ENCODE data around the gene GRHL1. TPM values are rescaled to one million over a fixed set of nuclear protein-coding genes. Genes with fewer than 3 reads are reported as not detected.

The GRHL1 gene
- total RNA-seq, 2 donors from 2014 or later, result 0.82 to 0.85 TPM

DNA sequence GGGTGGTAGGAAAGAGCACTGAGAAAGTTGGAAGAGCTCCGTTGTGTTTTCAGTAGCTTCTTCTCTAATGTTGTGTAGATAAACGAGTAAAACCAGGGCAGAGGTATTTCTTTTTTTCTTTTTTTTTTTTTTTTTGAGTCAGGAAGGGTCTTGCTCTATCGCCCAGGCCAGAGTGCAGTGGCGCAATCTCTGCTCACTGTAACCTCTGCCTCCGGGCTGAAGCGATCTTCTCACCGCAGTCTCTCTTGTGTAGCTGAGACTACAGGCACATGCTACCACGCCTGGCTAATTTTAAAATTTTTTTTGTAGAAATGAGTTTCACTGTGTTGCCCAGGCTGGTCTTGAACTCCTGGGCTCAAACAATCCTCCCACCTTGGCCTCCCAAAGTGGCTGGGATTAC lies 6.6 kb downstream of the GRHL1 start:
- H3K27me3 Mint-ChIP-seq, result peaks cover 13% of the 10 kb centered on the region
- no peak for ATAC-seq (replicated peaks)

DNA sequence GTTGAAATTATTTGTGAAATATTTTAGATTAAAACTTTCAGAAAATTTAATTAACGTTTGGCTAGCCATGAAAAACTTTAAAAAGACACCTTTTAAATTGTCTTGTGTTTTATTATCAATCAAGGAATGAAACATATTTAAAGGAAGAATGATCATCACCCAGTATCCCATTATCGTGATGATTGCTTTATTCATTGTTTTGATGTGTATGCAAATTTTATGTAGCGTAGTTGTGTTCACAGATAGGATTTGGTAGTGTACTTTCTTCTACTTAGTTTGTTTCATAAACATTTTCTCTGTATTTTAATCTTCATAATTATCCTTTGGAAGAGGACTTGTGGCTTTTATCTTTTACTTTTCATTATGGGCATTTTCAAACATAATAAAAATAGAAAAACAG lies 7.8 kb downstream of the GRHL1 start:
- no peaks in the 10 kb centered on the region for H3K36me3 Mint-ChIP-seq (ENCODE audit: low read depth)
- H3K27me3 Mint-ChIP-seq, result peaks cover 7% of the 10 kb centered on the region
- no peaks in the 10 kb centered on the region for H3K4me1 Mint-ChIP-seq
- H3K4me3 Mint-ChIP-seq, result no peak overlapping the region
- no peaks in the 10 kb centered on the region for H3K9me3 Mint-ChIP-seq
- no peak for ATAC-seq (replicated peaks)
- H3K27ac Mint-ChIP-seq, result no peak overlapping the region

More for the DNA sequence above, 6.6 kb downstream of the GRHL1 start:
- Mint-ChIP-seq H3K4me1 (no peaks in the 10 kb centered on the region), H3K4me3 (no peak overlapping the region), H3K27ac (no peak overlapping the region), H3K36me3 (ENCODE audit: low read depth) (no peaks in the 10 kb centered on the region), H3K9me3 (no peaks in the 10 kb centered on the region)

DNA sequence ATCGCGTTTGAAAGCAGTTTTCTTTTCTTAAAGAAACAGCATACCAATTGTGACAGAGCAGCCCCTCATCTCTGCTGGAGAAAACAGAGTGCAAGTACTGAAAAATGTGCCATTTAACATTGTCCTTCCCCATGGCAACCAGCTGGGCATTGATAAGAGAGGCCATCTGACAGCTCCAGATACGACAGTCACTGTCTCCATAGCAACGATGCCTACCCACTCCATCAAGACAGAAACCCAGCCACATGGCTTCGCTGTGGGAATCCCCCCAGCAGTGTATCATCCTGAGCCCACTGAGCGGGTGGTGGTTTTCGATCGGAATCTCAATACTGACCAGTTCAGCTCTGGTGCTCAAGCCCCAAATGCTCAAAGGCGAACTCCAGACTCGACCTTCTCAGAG lies 9.5 kb downstream of the GRHL1 start:
- H3K4me1 Mint-ChIP-seq, result peaks cover 13% of the 10 kb centered on the region
- no peaks in the 10 kb centered on the region for H3K9me3 Mint-ChIP-seq
- no peaks in the 10 kb centered on the region for H3K36me3 Mint-ChIP-seq (ENCODE audit: low read depth)
- no peak overlapping the region for H3K4me3 Mint-ChIP-seq
- H3K27me3 Mint-ChIP-seq, result peaks cover 4% of the 10 kb centered on the region
- ATAC-seq (replicated peaks), result no peak
- H3K27ac Mint-ChIP-seq, result no peak overlapping the region

DNA sequence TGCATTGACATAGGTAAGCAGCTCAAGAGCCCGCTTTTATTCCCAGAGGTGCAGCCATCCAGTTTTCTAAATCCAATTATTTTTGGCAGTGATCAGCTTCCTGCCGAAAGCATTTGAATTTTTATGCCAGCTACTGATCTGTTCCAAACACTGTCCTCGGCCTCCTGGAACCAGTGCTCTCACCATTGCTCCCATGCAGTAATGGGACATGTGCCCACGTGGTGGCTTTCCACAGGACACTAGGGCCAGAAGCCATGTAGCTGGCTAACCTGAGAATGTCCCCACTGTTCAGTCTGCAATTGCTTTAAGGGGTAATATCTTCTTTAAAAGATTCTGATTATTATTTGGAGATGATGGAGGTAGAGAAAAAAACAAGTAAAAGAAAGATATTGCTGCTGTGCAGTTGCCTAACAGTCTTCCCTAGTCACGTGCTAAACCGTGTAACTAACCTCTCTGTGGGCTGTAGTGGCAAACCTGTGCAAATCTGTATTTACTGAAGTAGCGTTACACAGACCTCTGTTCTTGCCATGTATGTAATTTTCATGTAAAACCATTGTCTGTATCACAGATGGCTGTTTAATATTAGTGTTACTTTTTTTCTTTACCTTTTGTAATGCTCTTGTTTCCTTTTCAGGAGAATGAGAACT lies 13.0 kb downstream of the GRHL1 start:
- H3K9me3 Mint-ChIP-seq, result no peaks in the 10 kb centered on the region
- no peak for ATAC-seq (replicated peaks)

DNA sequence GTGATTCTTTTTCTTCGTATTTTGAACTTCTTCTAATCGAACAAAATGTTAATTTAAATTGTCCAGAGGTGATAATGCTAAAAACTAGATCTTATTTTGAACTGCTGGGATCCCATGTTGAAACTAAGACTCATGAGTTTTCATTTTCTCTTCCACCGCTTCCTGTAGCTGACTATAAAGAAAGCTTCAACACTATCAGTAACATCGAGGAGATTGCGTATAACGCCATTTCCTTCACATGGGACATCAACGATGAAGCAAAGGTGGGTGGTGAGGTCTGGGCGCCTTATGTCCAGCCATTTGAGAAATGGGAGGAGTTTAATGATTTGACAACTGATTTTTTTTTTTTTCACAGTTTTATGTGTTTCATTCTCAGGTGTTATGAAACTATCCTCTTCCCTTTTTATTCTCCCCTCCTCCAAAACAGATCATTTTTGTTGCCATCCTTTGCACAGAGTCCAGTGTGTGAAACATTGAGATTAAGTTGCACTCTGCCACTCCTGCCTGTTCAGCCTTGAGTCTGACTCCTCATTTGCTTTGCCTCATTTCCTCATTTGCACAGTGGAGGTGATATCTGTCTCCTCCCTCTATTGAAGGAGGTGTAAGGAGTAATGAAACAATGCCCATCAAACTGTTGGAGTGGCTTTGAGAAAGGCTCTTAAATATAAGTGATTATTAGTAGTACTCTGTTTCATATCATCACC lies 13.8 kb downstream of the GRHL1 start:
- Mint-ChIP-seq H3K4me3 (peak overlapping the region; percentile 75), H3K27ac (peak overlapping the region; percentile 83), H3K36me3 (ENCODE audit: low read depth) (no peaks in the 10 kb centered on the region), H3K9me3 (no peaks in the 10 kb centered on the region), H3K4me1 (peaks cover 18% of the 10 kb centered on the region), H3K27me3 (no peaks in the 10 kb centered on the region)
- ATAC-seq (replicated peaks), result peak; percentile 96

More for the DNA sequence above, 13.0 kb downstream of the GRHL1 start:
- Mint-ChIP-seq H3K4me1 (peaks cover 18% of the 10 kb centered on the region), H3K4me3 (peak overlapping the region; percentile 75), H3K27me3 (no peaks in the 10 kb centered on the region), H3K27ac (peak overlapping the region; percentile 83), H3K36me3 (ENCODE audit: low read depth) (no peaks in the 10 kb centered on the region)

DNA sequence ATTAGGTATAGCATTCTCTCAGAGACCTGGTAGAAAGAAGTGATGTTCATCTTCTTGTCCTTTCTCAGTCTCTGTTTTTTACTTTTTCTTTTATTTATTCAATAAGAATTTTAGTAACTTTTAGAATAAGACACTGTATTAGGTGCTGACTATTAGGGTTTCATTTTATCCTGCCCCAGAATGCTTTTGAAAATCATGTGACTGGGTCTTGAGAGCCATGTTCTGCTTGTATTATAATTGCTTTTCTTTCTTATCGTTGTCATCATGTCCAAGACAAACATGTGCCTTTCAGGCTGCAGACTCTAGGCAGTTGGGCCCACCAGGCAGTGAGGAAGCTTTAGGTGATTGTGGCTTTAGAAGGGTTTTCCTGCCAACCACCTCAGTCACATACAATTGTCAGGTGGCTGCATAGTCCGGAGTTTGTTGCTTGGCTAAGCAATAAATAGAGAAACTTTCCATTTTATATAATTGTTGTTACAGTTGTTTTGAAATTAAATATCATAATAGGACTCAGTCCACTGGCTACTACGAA lies 15.1 kb downstream of the GRHL1 start:
- H3K36me3 Mint-ChIP-seq (ENCODE audit: low read depth), result no peaks in the 10 kb centered on the region
- no peaks in the 10 kb centered on the region for H3K9me3 Mint-ChIP-seq
- no peaks in the 10 kb centered on the region for H3K27me3 Mint-ChIP-seq
- ATAC-seq (replicated peaks), result no peak
- H3K27ac Mint-ChIP-seq, result no peak overlapping the region
- peaks cover 18% of the 10 kb centered on the region for H3K4me1 Mint-ChIP-seq
- no peak overlapping the region for H3K4me3 Mint-ChIP-seq

DNA sequence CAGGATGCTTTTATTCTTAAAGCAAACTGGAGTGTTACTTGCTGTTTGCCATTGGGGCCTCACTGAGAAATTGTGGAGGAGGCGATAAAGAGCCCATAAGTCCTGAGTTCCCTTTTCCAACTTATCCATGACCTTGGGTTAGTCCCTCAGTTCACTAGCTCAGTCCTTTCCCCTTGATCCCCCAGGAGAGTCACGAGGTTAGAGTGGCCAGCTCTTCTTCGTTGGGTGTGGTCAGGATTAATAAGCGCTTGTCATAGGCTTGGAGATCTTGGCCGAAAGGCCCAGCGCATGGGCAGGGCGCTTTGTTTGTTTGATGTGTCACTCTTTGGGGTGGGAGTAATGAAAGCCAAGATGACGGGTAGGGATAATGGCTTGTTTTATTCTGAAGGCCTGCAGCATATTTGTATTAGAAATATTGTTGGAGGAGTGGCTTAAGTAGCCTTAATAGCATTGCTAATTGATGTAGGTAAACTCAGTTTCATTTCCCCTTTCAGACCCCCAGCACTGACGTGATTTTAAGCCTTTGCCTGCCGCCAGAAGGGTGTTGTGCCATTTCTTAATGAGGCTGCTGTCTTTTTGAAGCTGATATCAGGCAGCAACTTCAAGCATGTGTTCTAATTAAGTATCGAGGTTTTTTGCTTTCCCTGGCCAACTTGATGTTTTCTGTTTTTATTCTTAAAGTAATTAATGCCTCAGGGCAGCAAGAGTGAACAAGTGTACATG lies 15.7 kb downstream of the GRHL1 start:
- Mint-ChIP-seq H3K27me3 (no peaks in the 10 kb centered on the region), H3K9me3 (no peaks in the 10 kb centered on the region), H3K27ac (no peak overlapping the region), H3K36me3 (ENCODE audit: low read depth) (no peaks in the 10 kb centered on the region), H3K4me1 (peaks cover 18% of the 10 kb centered on the region), H3K4me3 (no peak overlapping the region)
- ATAC-seq (replicated peaks), result no peak

DNA sequence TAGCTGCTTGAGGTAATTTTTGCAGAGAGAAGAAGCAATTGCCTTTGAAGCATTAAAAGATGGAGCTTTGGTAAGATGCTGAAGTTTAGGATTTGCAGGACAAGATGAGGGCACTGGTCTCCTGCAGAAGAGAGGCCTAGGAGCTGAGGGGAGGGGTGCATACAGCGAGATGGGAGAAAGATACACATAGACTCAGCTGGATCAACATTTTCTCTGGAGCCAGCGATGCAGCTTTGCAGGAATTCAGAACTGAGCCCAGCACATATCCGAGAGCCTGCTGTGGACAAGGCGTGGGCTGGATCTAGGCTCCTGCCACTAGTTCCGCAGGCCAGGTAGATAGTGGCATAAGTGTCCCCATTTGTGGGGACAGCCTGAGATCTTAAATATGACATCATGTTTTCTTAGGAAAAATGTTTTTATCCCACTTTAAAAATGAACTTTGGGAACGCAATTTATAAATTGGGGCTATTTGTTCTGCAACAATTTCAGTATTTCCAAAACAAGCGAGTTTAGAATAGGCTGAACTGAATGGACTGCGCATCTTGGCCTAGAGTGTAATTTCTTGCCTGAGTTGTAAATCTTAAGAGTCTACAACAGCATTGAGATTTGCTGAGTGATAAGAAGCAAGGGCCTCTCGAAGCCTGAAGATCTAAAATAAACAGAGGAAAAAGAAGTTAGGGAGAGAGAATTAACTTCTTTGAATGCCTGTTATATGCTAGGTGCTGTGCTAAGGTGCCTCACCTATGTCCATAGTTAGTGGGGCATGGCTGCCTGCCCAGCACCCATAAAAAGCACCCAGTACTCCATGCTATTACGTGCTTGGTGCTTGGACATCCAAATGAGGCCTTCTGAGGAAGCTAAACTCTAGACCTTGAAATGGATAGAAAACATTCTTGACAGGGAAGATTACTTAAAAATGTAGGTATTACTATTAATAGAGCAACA lies 17.3 kb downstream of the GRHL1 start:
- Mint-ChIP-seq H3K27ac (no peak overlapping the region), H3K36me3 (ENCODE audit: low read depth) (no peaks in the 10 kb centered on the region), H3K4me3 (no peak overlapping the region), H3K9me3 (no peaks in the 10 kb centered on the region), H3K27me3 (no peaks in the 10 kb centered on the region), H3K4me1 (peaks cover 25% of the 10 kb centered on the region)
- no peak for ATAC-seq (replicated peaks)

DNA sequence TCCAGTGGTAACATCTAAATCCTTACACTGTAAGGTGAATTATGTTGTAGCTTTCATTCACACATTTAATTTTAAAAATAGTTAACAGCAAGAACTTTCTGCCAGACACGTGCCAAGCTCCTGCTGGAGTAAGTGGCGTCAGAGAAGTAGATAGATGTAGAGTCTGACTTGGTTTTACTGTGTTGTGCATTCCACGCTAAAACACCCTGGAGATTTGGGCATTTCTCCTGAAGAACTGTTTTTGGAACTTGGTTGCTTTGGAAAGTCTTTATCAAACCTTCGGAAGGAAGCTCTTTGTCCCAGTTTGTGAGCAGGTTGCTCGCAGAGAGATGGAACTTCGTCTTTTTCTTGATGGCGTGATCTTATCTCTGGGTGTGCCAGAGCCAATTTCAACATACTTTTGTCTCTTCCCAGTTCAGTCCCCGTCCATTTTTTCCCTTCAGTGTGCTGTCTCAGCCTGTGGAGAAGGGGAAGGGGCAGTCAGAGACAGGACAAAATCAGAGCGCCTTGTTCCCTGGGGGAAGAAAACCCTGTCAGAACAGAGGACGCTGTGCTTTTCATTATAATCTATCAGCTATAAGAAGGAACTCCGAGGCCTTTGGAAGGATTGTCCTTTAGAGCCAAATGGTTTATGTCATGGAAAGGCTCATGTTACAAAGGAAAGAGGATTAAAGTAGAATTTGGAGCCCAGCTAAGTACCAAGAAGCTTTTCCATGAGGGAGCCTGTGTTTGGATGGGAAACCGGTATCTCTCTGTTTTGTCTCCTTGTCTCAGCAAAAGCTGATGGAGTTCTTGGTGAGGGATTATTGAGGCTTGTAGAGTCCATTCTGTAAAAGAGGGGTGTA lies 18.9 kb downstream of the GRHL1 start:
- Mint-ChIP-seq H3K9me3 (no peaks in the 10 kb centered on the region), H3K4me3 (no peak overlapping the region), H3K27ac (no peak overlapping the region), H3K27me3 (no peaks in the 10 kb centered on the region), H3K4me1 (peaks cover 16% of the 10 kb centered on the region), H3K36me3 (ENCODE audit: low read depth) (no peaks in the 10 kb centered on the region)
- no peak for ATAC-seq (replicated peaks)

DNA sequence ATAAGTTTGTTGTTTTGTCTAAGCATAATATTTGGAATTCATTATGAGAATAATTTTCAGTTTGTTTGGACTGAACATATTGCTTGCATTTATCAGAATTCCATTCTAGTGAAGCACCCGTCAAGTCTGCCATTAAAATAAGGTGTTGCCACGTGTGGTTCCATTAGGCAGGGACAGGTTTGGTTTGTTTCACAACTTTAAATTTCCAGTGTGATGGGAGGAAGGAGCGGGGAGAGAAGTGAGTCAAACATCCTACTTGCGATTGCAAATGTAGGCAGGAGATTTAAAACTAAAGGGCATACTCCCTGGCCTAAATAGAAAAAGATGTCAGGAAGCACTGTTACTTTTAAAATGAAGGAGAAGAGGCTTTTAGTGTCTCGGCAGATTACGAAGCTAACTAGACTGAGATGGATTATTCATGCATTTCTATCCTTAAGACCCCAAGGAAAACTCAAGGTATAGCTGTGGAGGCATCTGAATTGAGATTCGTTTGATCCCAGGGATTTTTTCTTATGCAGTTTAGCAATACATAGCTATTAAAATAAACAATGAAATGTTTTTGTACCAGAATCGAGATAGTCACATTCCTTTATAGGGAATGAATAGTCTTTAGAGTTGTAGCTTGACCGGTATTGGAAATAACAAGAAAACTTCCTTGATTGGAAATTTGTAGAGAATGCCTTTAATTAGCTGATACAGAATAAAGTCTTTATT lies 19.8 kb downstream of the GRHL1 start:
- H3K27me3 Mint-ChIP-seq, result no peaks in the 10 kb centered on the region
- no peak overlapping the region for H3K27ac Mint-ChIP-seq
- ATAC-seq (replicated peaks), result no peak
- no peak overlapping the region for H3K4me3 Mint-ChIP-seq
- no peaks in the 10 kb centered on the region for H3K36me3 Mint-ChIP-seq (ENCODE audit: low read depth)
- peaks cover 18% of the 10 kb centered on the region for H3K4me1 Mint-ChIP-seq
- no peaks in the 10 kb centered on the region for H3K9me3 Mint-ChIP-seq

DNA sequence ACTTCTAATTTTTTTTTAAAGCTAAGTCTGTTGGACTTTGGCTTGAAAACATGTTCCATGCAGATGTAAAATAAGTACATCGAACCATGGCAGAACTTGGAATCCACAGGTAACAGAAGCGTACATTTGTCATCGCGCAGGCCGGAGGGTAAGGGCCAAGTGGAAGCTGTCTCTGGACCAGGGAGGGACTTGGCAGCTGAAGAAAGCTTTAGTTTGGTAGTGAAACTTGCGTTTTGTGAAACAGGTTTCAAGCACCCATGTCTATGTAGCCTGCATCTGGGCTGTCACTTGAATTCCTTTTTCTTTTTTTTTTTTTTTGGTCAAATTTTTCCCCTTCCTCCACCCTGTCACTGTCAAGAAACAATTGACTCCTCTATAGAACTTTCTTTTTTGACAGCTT lies 20.4 kb downstream of the GRHL1 start:
- Mint-ChIP-seq H3K27me3 (no peaks in the 10 kb centered on the region), H3K4me1 (peaks cover 24% of the 10 kb centered on the region), H3K9me3 (no peaks in the 10 kb centered on the region), H3K36me3 (ENCODE audit: low read depth) (no peaks in the 10 kb centered on the region), H3K27ac (no peak overlapping the region), H3K4me3 (no peak overlapping the region)
- no peak for ATAC-seq (replicated peaks)

DNA sequence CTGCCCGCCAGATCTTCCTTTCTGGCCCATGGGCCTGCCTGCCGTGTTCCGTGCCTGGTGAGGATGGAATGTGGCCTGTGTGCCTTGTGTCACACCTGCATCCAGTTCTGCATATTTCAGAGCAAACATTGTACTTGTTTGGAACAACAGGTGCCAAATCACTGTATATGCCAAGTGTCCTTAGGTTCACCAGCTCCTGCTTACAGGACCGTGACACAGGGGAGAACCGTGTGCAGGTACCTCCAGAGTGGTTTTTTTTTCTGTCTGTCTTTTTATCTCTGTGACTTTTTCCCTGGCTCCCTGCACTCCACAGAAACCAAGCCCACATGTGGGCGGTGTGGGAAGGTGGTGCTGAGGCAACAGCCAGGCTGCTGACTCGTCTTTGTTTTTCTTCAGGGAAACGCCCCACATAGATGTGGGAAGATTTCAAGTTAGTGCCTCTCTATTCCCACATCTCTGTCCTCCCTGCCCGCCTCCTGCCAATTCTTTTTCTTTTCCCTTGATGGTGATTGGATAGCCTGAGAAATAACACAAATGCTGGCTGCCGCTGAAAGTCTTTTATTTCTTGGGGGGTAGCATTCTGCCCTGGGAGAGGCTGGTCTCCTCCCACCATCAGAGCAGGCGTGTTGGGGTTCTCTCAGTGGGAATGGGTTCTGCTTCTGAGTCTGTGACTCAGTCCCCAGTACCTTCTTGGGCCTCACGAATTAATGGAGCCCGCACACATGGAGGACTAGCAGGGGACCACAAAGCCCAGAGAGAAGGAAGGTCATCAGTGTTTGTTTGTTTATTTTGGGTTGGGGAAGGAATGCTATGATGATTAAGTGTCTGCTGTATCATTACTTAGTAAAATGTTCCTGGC lies 21.4 kb downstream of the GRHL1 start:
- H3K4me1 Mint-ChIP-seq, result peaks cover 23% of the 10 kb centered on the region
- no peaks in the 10 kb centered on the region for H3K36me3 Mint-ChIP-seq (ENCODE audit: low read depth)
- H3K9me3 Mint-ChIP-seq, result no peaks in the 10 kb centered on the region
- ATAC-seq (replicated peaks), result no peak
- peak overlapping the region; percentile 30 for H3K4me3 Mint-ChIP-seq
- H3K27ac Mint-ChIP-seq, result no peak overlapping the region
- no peaks in the 10 kb centered on the region for H3K27me3 Mint-ChIP-seq

All from activated T-helper 17 cell treated with anti-CD3 and anti-CD28 coated beads, Interleukin-2, amount 50 U/mL, for 72 hours (primary cell).